HL-60 (cell line): ENCODE data around the gene CEP19.
"Not testable (repeated sequence)": the region's sequence is repeated elsewhere in the genome, so short reads cannot be mapped to it uniquely, and the experiment has no call there.

Experiments used
- DNase-seq, 2 experiments: peaks; one replicate each; pipeline ENCODE4 v3.0.0-alpha.2; 2010 to 2020; ENCODE audit warnings: low read depth in 1 of 2, low spot score in 1 of 2
- H3K27ac ChIP-seq: fragments of 250-450 bp; sonication (Bioruptor Pico); replicated peaks from 2 replicates; pipeline ENCODE4 v1.5.1; 2020; ENCODE audit warnings: mild to moderate bottlenecking, moderate library complexity
- H3K27me3 ChIP-seq: fragments of 250-450 bp; sonication (Bioruptor Pico); 2 replicates; pipeline ENCODE4 v1.5.1; 2021; ENCODE audit warnings: mild to moderate bottlenecking, moderate library complexity; ENCODE audit not compliant: insufficient read depth, poor library complexity, severe bottlenecking
- H3K4me3 ChIP-seq: replicated peaks from 2 replicates; pipeline ENCODE4 v1.5.1; 2011; ENCODE audit warnings: mild to moderate bottlenecking, control low read depth, low read length; ENCODE audit not compliant: insufficient read depth
- GABPA ChIP-seq: IDR thresholded peaks from 2 replicates; pipeline ENCODE4 v1.6.1; 2012; ENCODE audit warnings: low read depth
- POLR2AphosphoS5 ChIP-seq: IDR thresholded peaks from 2 replicates; pipeline ENCODE4 v1.6.1; 2012; ENCODE audit warnings: low read depth
- SPI1 ChIP-seq: IDR thresholded peaks from 2 replicates; pipeline ENCODE4 v1.6.1; 2012; ENCODE audit warnings: low read depth, mild to moderate bottlenecking, borderline replicate concordance
- TF ChIP-seq, protein P1 (sequence below): IDR thresholded peaks from one replicate; pipeline ENCODE4 v1.5.1; 2011; ENCODE audit warnings: low read length, control low read depth, inconsistent platforms; ENCODE audit not compliant: insufficient read depth
- TF ChIP-seq, protein P2 (sequence below): IDR thresholded peaks from 2 replicates; pipeline ENCODE4 v1.6.1; 2012; ENCODE audit warnings: low read depth; ENCODE audit not compliant: insufficient replicate concordance

CEP19 gene

DNA sequence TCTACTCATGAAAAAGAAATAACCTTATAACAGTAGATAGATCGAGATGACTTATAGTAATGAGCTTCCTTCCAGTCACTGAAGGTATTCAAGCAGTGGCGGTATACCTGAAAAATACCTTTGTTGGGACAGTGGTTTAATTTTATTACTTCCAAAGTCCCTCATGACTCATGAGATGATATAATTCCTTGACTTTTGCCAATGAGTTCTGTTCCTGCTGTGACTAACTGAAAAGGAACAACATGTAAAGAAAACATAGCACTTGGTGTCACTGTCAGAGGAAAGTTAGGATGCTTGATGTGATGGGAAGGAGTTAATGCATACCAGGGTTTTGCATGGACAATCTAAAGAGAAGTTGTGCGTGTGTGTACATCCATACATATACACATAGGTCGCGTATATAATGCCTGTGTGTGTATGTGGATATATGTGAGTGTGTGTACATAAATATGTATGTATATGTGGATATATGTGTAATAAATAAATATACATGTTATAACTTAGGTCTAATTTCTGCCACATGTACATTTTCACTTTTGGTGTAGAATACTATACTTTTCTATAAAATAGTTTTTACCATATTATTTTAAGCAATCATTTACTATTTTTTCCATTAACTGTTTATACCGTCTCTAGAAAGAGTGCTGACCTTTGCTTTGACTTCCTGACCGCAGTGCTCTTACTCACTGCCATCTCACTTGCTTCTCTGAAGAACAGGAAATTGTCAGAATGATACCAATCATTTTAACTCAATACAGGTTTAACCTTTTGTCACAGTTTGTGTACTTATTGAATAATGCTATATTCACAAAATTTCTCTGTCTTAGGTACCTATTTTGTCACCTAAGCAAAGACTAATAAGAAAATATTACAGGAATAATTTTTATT lies 15.0 kb upstream of the CEP19 start:
- no peak overlapping the region for H3K27ac ChIP-seq
- DNase-seq = no peak
- no peak overlapping the region for H3K4me3 ChIP-seq
- TF ChIP-seq SPI1 = no peak
- no peak for TF ChIP-seq POLR2AphosphoS5
- TF ChIP-seq, protein P1, sequence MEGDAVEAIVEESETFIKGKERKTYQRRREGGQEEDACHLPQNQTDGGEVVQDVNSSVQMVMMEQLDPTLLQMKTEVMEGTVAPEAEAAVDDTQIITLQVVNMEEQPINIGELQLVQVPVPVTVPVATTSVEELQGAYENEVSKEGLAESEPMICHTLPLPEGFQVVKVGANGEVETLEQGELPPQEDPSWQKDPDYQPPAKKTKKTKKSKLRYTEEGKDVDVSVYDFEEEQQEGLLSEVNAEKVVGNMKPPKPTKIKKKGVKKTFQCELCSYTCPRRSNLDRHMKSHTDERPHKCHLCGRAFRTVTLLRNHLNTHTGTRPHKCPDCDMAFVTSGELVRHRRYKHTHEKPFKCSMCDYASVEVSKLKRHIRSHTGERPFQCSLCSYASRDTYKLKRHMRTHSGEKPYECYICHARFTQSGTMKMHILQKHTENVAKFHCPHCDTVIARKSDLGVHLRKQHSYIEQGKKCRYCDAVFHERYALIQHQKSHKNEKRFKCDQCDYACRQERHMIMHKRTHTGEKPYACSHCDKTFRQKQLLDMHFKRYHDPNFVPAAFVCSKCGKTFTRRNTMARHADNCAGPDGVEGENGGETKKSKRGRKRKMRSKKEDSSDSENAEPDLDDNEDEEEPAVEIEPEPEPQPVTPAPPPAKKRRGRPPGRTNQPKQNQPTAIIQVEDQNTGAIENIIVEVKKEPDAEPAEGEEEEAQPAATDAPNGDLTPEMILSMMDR = no peak
- no peak for TF ChIP-seq GABPA
- TF ChIP-seq, protein P2, sequence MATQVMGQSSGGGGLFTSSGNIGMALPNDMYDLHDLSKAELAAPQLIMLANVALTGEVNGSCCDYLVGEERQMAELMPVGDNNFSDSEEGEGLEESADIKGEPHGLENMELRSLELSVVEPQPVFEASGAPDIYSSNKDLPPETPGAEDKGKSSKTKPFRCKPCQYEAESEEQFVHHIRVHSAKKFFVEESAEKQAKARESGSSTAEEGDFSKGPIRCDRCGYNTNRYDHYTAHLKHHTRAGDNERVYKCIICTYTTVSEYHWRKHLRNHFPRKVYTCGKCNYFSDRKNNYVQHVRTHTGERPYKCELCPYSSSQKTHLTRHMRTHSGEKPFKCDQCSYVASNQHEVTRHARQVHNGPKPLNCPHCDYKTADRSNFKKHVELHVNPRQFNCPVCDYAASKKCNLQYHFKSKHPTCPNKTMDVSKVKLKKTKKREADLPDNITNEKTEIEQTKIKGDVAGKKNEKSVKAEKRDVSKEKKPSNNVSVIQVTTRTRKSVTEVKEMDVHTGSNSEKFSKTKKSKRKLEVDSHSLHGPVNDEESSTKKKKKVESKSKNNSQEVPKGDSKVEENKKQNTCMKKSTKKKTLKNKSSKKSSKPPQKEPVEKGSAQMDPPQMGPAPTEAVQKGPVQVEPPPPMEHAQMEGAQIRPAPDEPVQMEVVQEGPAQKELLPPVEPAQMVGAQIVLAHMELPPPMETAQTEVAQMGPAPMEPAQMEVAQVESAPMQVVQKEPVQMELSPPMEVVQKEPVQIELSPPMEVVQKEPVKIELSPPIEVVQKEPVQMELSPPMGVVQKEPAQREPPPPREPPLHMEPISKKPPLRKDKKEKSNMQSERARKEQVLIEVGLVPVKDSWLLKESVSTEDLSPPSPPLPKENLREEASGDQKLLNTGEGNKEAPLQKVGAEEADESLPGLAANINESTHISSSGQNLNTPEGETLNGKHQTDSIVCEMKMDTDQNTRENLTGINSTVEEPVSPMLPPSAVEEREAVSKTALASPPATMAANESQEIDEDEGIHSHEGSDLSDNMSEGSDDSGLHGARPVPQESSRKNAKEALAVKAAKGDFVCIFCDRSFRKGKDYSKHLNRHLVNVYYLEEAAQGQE = no peak
- no peaks in the 10 kb centered on the region for H3K27me3 ChIP-seq

DNA sequence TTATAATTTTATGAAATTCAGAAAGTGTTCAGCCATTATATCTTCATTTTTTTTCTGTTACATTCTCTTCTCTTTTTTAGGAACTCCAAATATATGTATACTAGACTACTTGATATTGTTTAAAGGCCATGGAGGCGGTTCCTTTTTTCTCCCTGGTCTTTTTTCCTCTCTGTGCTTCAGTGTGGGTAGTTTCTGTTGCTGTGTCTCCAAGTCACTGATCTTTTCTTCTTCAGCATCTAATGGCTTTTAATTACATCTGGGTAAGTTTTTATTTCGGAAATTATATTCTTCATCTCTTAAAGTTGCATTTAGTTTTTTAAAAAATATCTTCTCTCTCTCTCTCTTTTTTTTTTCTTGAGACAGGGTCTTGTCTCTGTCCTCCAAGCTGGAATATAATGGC lies 9.0 kb upstream of the CEP19 start:
- H3K4me3 ChIP-seq = no peak overlapping the region
- no peak overlapping the region for H3K27ac ChIP-seq
- TF ChIP-seq, protein P2 = no peak
- TF ChIP-seq GABPA = no peak
- TF ChIP-seq SPI1 = no peak
- TF ChIP-seq POLR2AphosphoS5 = no peak
- TF ChIP-seq, protein P1 = no peak
- no peaks in the 10 kb centered on the region for H3K27me3 ChIP-seq
- no peak for DNase-seq

DNA sequence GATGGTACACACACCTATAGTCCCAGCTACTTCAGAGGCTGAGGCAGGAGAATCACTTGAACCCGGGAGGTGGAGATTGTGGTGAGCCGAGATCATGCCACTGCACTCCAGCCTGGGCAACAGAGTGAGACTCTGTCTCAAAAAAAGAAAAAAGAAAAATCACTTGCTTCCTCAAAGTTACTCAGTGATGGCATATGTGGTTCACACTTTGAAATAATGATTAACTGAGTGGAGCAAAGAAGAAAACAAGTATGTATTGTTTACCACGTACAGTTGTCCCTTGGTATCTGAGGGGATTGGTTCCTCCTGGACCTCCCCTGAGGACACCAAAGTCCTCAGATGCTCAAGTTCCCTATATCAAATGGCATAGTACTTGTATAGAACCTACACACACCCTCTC lies 5.1 kb upstream of the CEP19 start:
- not testable (repeated sequence) for H3K4me3 ChIP-seq, H3K27me3 ChIP-seq, H3K27ac ChIP-seq, DNase-seq

DNA sequence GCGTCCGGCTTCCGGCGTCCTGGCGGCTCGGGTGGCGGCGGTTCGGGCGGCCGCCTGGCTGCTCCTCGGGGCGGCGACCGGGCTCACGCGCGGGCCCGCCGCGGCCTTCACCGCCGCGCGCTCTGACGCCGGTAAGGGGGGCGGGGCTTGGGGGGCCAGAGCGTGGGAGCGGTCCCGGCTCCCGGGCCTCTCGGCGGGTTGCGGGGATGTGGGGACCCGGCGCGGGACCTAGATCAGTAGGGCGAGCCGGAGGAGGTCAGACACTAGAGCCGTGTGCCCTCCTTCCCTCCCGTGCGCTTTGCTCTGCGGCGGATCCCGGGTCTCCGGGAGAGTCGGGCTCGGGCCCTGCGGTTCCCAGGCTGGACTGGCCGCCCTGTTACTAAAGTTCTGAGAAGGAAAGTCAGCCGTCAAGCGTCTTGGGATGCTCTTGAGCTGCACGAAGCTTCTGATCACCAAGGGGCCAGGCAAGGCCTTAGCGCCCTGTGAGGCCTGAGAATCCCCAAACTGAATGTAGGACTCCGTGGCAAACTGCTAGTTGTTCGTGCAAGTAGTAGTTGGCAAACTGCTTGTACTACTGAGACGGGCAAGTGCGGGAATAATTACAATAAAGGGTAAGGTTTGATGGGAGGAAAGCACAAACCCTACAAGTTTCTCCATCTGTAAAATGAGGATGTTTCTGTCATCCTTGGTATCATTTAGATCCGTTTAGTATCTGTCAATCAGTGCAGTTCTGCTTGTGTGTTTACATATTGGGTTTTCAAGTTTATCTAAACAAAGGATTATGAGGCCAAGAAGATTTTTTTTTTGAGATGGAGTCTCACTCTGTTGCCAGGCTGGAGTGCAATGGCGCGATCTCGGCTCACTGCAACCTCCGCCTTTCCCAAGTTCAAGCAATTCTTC lies 714 bp upstream of the CEP19 start:
- H3K27me3 ChIP-seq = no peaks in the 10 kb centered on the region
- TF ChIP-seq GABPA (no peak), SPI1 (no peak), POLR2AphosphoS5 (no peak)
- TF ChIP-seq, protein P1 = no peak
- TF ChIP-seq, protein P2 = no peak
- H3K27ac ChIP-seq = peak overlapping the region; percentile 87
- peak in 1 of 2 experiments; percentile 36 for DNase-seq
- peak overlapping the region; percentile 98 for H3K4me3 ChIP-seq
